Ascending aorta (tissue), 2 donors: Measurements from ENCODE around the gene ATP2B2. TPM values are rescaled to one million over a fixed set of nuclear protein-coding genes. Genes with fewer than 3 reads are reported as not detected.

ENCODE experiments used
- DNase-seq, 2 donors: peaks; one replicate each; pipeline ENCODE4 v3.0.0-alpha.2; 2019; ENCODE audit warnings: low spot score in 2 of 2
- H3K27ac ChIP-seq, 2 donors: fragments of 200-600 bp; sonication (generic); one replicate each; pipeline ENCODE4 v1.5.1; 2016 to 2017; ENCODE audit warnings: mild to moderate bottlenecking in 1 of 2
- H3K27me3 ChIP-seq: fragments of 200-600 bp; sonication (generic); one replicate; pipeline ENCODE4 v1.5.1; 2017
- H3K36me3 ChIP-seq, 2 donors: fragments of 200-600 bp; sonication (generic); one replicate each; pipeline ENCODE4 v1.5.1; 2016
- H3K4me1 ChIP-seq, 2 donors: fragments of 200-600 bp; sonication (generic); one replicate each; pipeline ENCODE4 v1.5.1; 2016 to 2017; ENCODE audit warnings: mild to moderate bottlenecking in 1 of 2
- H3K4me3 ChIP-seq, 2 donors: fragments of 200-600 bp; sonication (generic); one replicate each; pipeline ENCODE4 v1.5.1; 2016 to 2017; ENCODE audit warnings: mild to moderate bottlenecking in 1 of 2
- H3K9me3 ChIP-seq, 2 donors: fragments of 200-600 bp; sonication (generic); one replicate each; pipeline ENCODE4 v1.5.1; 2016
- CTCF ChIP-seq, 3 experiments: fragments of 200-600 bp in 2 of 3; fragments of 450-650 bp in 1 of 3; sonication (generic) in 2 of 3; IDR thresholded peaks; one replicate each; pipeline ENCODE4 v1.5.1; 2016 to 2019; ENCODE audit warnings: antibody characterized with exemption in 3 of 3, mild to moderate bottlenecking in 1 of 3, moderate library complexity in 1 of 3
- intact Hi-C: fragments of 100-400 bp; cut with DNase I; formaldehyde crosslinking; loops from one replicate; pipeline ENCODE4 v1.15.1; 2023
- total RNA-seq: library from RNA; depleted of rRNA; stranded (reverse); fragments of >200 nt; gene quantifications from one replicate; pipeline ENCODE4 v1.1.0, GENCODE V29; 2016

The ATP2B2 gene
- total RNA-seq, 1 donor from 2014 or later, result not detected

DNA sequence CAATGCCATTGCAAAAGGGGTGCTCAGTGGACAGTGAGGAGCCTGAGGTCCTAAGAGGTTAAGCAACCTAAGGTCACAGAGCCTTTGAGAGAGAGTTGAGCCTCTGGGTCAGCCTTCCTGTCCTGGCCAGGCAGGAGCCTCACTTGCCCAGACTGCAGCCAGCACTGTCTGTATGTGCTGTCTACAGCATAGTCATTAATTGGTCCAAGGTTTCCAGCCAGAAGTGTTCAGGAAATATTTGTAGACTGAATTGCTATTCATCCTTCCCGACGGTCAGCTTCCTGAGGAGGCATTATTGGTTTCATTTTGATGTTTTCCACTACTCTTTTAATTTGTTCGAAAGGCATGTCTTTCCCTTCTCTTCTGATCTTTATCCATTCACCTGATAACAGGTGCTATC is 192.5 kb downstream of the ATP2B2 start:
- no peaks in the 10 kb centered on the region for H3K4me1 ChIP-seq
- no peak overlapping the region for H3K4me3 ChIP-seq
- no peaks in the 10 kb centered on the region for H3K9me3 ChIP-seq
- no peak for TF ChIP-seq CTCF (IDR thresholded peaks at IDR 0.05)
- no peak overlapping the region for H3K27ac ChIP-seq
- intact Hi-C loops, result no loop called here
- peaks cover 77 to 86% of the 10 kb centered on the region in 2 donors for H3K36me3 ChIP-seq
- H3K27me3 ChIP-seq, result no peaks in the 10 kb centered on the region
- DNase-seq, result no peak

GRCh38 chr3:10312391-10312790 is 193.0 kb downstream of the ATP2B2 start:
- H3K36me3 ChIP-seq, result peaks cover 77 to 86% of the 10 kb centered on the region in 2 donors
- intact Hi-C loops, result no loop called here
- H3K4me3 ChIP-seq, result no peak overlapping the region
- H3K4me1 ChIP-seq, result no peaks in the 10 kb centered on the region
- H3K9me3 ChIP-seq, result no peaks in the 10 kb centered on the region
- TF ChIP-seq CTCF (IDR thresholded peaks at IDR 0.05), result no peak
- no peaks in the 10 kb centered on the region for H3K27me3 ChIP-seq
- no peak overlapping the region for H3K27ac ChIP-seq
- no peak for DNase-seq

- TF ChIP-seq CTCF (IDR thresholded peaks at IDR 0.05), result no peak
- Histone ChIP-seq H3K4me3 (no peak overlapping the region), H3K27ac (no peak overlapping the region), H3K4me1 (no peaks in the 10 kb centered on the region), H3K9me3 (no peaks in the 10 kb centered on the region), H3K36me3 (peaks cover 78 to 86% of the 10 kb centered on the region in 2 donors), H3K27me3 (no peaks in the 10 kb centered on the region)
- no peak for DNase-seq
- intact Hi-C loops, result no loop called here
Measured at GRCh38 chr3:10311710-10312109, 193.7 kb downstream of the ATP2B2 start.

DNA sequence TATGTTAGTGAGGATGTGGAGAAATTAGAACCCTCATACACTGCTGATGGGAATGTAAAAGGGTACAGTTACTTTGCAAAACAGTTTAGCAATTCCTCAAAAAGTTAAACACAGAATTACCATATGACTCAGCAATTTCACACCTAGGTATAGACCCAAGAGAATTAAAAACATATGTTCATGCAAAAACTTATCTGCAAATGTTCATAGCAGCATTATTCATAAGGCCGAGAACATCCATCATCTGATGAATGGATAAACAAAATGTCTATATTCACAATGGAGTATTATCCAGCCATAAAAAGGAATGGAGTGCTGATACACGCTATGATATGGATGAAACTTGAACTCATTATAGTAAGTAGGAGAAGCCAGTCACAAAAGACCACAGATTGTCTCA is 194.8 kb downstream of the ATP2B2 start:
- intact Hi-C loops, result no loop called here
- Histone ChIP-seq H3K27ac (no peak overlapping the region), H3K9me3 (no peaks in the 10 kb centered on the region), H3K4me3 (no peak overlapping the region), H3K27me3 (no peaks in the 10 kb centered on the region), H3K4me1 (no peaks in the 10 kb centered on the region), H3K36me3 (peaks cover 70 to 86% of the 10 kb centered on the region in 2 donors)
- TF ChIP-seq CTCF (IDR thresholded peaks at IDR 0.05), result no peak
- no peak for DNase-seq

- Histone ChIP-seq H3K36me3 (peaks cover 70 to 86% of the 10 kb centered on the region in 2 donors), H3K4me3 (no peak overlapping the region), H3K27ac (no peak overlapping the region), H3K27me3 (no peaks in the 10 kb centered on the region), H3K4me1 (no peaks in the 10 kb centered on the region), H3K9me3 (no peaks in the 10 kb centered on the region)
- no peak for TF ChIP-seq CTCF (IDR thresholded peaks at IDR 0.05)
- intact Hi-C loops, result no loop called here
- DNase-seq, result no peak
Measured at GRCh38 chr3:10309736-10310135, 195.7 kb downstream of the ATP2B2 start.

DNA sequence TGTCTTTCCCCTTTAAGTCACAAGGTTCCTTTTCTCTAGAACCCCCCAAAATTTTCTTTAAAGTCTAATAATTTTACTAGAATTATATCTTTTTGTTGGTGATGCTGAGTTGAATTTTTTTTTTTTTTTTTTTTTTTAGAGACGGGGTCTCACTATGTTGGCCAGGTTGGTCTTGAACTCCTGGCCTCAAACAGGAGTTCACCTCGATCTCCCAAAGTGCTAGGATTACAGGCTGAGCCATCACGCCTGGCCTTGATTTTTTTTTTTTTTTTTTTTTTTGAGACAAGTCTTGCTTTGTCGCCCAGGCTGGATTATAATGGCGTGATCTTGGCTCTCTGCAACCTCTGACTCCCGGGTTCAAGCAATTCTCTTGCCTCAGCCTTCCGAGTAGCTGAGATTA is 196.7 kb downstream of the ATP2B2 start:
- no peak for TF ChIP-seq CTCF (IDR thresholded peaks at IDR 0.05)
- Histone ChIP-seq H3K9me3 (no peaks in the 10 kb centered on the region), H3K27ac (no peak overlapping the region), H3K4me3 (no peak overlapping the region), H3K4me1 (no peaks in the 10 kb centered on the region), H3K27me3 (no peaks in the 10 kb centered on the region), H3K36me3 (peaks cover 70 to 86% of the 10 kb centered on the region in 2 donors)
- intact Hi-C loops, result no loop called here
- no peak for DNase-seq
